SHP77 treated with DMSO at 0.1 percent for 48 hours (cell line): ENCODE measurements around the gene SLC2A9.

Experiments used
- DNase-seq: peaks from one replicate; lab custom pipeline; 2025; lab: John Stamatoyannopoulos, UW

Gene SLC2A9

DNA sequence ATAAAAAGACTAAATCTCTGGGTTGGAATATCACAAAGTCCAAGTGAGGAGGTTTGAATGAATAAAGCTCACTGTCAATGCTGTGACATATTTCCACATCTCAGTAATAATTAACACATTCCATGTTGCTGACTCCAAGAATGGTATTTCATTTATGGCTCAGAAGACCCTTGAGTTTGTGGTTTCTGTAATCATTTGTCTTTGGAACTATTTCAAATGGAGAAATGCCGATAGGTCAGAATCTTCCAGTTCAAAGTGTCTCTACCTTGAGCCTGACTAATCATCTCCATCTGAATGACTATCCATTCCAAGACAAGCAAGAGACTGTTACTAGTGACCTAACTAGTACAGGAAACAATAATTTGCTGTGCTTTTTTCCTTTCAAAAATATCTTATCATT, 24.2 kb upstream of the SLC2A9 start:
- DNase-seq, result no peak

DNA sequence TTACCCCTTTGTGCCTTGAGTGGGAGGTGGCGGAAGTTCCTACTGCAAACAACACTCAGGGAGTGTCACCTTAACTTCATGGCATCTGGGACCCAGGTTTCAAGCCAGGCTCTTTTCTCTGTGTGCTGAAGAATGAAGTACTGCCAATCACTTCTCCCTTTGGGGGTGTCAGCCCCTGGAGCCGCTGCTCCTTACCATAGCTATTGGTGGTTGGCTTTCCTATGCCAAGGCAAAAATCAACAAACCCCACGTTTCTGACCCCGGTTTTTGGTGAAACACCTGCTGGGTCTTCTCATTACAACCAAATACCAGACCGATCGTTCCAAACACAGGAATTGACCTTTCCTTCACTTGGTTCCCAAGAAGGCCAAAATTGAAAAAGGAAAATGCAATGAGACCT, 19.7 kb upstream of the SLC2A9 start:
- DNase-seq, result no peak

DNA sequence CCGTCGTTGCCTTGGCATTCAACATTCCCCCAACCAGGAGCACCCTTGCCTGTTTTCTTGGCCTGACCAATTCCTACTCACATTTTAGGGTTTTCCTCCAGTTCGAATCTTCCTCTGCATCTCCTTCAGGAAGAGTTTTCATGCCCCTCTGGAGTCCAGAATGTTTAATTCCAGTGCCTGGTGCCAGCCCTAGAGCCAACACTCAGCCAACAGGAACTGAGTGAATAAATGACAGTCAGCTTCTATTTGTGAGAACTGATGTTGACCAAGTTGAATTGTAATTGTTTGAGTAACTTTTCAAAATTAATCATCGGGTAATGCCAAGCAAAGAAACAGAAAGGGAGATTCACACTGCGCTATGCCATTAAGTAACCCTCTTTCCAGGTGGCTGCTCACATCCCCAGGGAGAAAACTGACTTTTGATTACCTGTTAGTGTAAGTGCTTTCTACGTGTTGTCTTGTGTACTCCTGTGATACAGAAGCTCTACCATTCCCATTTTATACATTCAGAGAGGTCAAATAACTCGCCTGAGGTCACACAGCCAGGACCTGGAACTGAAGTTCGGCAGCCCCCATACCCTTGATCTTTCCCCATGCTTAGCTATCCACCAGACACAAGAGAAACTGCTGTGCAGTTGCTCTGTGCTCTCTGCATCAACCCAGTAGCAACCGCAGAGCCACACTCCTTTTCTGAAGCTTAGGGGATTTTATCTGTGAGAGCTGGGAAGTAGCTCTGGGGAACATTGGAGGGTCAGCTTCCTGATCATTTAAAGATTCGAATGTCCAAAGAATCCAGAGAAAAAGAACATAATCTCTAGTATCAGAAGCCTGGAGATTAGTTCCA, 19.0 kb upstream of the SLC2A9 start:
- DNase-seq, result no peak

DNA sequence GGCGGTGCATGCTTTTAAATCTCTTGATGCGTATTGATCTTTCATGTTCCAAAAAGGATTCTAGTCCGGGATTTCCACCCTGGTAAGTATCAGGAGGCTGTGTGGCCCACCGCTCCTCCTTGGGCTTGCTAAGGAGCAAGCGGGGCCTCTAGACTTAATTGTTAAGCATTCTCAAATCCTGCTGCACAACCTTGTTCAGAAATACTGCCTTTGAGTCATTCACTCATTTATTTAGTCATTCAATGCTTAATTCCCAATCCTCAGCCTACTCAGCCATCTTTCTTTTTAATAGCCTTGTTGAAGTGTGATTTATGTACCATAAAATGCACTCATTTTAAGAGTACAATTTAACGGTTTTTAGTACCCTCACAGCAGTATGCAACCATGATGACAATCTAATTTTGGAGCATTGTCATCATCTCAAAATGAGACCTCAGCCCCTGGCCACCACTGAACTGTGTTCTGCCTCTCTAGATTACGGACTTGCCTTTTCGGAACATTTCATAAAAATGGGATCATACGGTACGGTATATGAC, 15.6 kb upstream of the SLC2A9 start:
- DNase-seq, result no peak

DNA sequence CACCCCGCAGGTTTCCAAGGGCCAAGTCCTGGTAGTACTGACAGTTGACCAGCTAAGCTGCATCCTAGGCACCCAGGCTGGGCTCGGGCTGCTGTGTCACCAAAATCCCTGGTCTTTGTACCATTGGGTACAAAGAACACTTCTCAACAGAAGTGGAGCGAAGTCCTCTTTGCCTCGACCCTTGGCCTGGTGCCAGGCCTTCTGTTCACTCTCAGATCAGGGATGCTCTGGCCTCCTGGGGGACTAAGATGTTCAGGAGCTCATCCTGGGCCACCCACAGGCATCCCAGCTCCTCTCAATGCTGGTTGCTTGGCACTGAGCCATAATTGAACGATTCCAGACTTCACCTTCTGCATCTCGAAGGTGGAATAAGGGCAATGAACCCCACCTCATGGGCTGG, 13.8 kb upstream of the SLC2A9 start:
- DNase-seq, result no peak

DNA sequence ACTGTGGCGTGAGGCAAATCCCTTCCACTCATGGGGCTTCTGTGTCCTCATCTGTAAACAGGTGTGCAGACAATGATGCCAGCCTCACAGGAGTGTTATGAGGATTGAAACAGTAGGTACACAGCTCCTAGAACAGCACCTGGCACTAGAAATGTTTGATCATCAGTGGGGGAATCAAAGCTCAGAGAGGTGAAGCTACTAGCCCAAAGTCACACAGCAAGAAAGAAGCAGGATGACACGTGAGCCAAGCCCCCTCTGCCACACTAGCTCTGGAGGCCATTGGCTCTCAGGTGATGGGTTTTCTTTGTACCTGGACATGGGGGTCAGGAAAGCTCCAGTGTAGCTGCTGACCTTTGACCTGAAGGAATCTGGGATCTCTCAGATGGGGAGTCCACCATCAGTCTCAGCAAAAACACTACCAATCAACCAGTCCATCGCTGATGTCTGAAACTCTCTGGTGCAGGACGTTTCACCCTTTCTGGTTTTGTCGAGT, 13.4 kb upstream of the SLC2A9 start:
- no peak for DNase-seq

DNA sequence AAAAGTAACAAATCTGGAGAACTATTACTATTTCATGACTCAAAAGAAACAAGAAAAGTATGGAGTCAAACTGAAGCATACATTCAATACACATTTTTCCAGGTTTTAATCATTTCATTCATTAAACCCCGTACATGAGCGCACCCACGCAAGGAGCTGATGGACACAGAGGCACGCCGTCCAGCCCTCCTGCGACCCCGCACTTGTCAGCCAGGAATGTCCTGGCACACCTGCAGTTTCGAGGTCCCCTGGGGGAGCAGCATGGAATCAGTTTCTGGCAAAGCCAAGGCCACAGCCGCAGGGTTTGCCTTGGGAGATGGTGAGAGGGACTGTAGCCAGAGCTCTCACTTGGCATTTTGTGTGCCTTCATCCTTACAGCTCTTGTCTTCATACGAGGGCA, 12.8 kb upstream of the SLC2A9 start:
- DNase-seq, result no peak

DNA sequence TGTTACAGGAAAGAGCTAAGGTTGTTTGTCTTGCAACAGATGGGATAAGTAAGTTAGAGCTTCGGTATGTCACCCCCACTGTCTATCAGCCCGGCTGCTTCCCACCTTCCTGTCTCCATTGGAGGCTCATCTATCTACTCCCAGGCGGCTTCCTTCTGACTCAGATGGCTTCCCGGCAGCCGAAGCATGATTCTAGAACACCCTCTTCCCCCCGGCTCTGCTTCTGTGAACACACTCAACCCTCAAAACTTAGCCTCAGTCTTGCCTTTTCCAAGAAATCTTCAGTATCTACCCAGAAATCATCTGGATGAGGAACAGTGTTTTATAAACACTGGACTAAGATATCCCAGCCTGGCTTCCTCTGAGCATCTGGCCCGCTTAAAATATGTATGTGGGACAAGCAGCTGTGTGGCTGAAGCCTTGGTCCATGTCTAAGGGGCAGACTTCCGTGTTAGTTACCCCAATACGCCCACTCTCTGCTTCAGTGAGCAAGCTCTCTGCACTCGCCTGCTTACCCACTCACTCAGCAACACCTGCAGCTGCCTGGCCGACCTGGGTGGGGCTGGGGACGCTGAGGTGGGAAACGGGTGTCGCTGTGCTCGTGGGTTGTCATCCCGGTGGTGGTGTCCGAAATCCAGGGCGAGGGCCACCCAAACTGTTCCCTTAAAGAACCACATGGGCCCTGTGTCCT, 12.0 kb upstream of the SLC2A9 start:
- DNase-seq, result no peak

DNA sequence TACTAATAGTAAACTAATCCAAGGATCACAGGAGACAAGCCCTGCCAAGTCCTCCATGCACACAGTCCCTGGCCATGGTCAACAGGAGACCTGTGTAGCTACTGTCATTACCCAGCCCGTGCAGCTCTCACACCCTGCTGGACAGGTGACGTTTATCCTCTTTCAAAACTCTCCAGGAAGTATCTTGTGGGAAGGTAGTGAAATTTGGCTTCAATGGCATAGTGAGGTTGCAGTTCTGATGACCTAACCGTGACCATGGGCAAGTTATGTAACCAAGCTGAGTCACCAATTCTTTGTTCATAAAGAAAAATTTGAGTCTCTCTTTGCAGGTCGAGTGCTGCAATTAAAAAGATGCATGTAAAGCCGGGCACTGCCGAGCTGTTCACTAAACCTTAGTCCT, 11.3 kb upstream of the SLC2A9 start:
- DNase-seq, result no peak

DNA sequence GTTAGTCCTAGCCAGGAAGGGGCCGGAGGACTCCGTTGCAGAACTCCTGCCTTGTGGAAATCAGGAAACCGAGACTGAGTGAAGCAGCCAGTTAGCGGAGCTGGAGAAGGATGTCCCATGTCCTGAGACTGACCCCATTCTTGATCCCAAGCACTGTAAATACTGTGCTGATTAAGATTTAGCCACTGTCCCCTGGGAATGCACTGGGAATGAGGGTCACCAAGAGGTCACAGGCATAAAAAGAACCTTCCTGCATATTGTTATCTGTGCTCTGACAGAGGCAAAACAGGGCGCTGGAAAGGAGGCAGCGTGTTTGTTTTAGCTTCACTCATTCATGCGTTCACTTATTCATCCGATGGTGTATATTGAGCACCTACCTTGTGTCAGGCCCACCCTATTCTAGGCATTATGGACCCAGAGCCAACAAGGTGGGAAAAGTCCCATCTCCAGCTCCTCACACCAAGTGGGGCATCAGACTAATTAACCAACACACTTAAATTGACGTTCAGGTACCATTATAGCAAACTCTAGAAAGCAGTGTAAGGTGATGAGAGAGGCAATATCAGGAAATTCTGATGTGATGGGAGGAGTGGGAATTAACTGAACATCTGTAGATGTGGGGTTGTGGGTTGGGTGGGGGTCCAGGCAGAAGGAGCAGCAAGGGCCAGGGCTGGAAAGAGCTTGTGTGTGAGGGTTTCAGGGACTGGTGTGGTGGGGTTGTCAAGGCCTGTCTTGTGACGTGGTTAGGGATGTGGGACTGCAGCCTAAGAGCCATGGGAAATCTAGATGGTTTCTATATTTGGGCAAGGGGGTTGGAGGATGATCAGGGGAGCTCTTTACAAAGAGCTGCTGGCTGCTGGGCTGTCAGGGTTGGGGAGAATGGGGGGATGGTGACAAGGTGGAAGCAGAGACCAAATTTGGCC, 10.6 kb upstream of the SLC2A9 start:
- DNase-seq, result no peak

DNA sequence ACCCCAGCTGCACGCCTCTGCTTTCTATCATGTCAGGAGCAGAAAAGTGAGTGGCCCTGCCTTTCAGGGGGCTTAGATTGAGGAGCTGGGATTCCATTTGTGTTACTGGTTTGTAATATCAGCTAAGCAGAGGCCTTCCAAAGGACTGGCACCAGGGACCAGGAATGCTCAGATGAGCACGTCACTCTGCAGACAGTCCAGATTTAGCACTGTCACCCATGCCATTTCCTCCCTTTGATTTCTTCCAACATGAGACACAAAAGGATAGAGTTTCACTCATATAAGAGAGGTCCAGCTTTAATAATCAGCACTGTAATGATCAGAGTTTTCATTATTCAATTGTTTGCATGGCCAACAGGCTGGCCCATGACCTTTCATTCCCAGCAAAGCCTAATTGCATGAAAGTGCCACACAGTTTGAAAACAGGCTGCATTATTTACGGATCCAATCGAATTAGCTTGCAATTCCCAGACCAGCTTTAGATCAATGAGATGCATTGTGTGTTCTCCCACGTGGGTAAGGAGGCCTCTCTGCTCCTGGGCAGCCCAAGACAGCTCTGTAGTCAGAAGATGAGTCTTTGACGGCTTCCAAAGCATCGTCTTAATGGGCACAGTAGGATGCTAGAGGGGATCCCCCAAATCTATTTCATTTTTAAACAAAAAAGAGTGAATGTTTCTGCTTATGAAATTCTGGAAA, 9.8 kb upstream of the SLC2A9 start:
- no peak for DNase-seq

DNA sequence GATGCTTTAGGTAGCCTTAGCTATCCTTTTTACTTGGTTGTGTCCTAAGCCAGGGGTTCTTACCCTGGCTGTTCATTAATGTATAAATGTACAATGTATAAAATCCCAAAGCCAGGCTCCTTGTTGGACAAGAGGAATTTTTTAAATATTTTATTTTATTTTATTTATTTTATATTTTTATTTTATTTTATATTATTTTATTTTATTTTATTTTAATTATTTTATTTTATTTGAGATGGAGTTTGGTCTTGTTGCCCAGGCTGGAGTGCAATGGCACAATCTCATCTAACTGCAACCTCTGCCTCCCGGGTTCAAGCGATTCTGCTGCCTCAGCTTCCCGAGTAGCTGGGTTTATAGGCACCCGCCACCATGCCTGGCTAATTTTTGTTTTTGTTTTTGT, 8.1 kb upstream of the SLC2A9 start:
- no peak for DNase-seq

DNA sequence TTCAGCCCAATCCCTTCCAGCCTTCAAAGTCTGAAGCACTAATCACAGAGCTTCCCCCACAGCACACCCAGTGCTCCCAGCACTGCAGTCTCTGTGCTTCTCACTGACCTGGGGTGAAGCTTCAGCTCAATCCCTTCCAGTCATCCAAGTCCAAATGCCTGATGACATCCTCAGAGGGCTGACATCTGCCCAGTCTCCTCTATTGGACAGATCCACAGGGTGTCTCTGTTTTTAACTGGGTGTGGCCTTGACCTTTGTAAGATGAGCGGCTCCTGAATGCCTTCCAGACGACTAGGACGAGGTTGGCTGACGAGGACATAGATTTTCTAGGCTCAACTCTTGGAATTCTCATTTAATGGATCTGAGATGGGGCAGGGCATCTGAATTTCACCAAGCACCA, 7.6 kb upstream of the SLC2A9 start:
- DNase-seq, result no peak

DNA sequence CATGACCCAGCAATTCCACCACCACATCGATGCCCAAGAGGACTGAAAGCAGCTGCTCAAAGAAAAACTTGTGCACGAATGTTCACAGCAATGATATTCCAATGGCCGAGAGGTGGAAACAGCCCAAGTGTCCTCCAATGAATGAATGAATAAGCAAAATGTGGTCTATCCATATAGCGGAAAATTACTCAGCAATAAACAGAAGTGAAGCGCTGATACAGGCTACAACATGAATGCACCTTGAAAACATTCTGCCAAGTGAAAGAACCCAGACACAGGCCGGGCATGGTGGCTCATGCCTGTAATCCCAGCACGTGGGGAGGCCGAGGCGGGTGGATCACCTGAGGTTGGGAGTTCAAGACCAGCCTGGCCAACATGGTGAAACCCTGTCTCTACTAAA, 5.2 kb upstream of the SLC2A9 start:
- no peak for DNase-seq

DNA sequence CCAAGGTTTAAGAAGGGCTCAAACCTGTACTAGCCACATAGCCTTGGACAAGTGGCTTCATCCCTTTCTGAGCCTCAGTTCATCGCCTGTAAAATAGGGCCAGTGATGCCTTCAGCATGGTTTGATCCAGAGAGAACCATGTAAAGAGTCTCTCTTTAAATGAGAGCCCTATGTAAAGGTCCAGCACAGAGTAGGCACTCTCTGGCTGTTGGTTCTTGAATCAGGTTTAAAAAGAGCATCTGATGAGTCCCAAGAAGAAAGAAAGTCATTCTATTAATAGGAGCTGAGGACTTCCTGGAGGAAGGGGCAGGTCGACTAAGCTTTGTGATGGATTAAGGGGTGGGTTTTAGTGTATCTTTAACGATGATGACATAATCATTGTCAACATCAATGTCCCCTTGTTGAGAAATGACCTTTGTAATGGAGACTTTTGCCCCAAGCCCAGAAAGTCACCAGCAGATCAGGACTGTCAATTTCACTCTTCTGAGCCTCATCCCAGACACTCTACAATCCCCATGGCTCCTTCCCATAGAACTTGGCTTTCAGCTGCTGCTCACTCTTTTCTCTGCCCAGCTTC, 4.0 kb upstream of the SLC2A9 start:
- DNase-seq, result no peak

DNA sequence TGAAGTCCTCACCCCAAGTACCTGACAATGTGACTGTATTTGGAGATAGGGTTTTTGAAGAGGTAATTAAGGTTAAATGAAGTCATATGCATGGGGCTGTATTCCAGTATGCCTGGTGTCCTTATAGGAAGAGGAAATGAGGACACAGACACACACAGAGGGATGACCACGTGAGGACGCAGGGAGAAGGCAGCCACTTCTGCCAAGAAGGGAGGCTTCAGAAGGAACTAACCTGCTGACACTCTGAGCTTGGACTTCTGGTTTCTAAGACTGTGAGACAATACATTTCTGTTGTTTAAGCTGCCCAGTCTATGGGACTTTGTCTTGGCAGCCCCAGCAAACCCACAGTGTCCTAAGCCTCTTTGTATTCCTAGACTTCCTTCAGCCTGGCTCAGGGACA, 3.0 kb upstream of the SLC2A9 start:
- no peak for DNase-seq

DNA sequence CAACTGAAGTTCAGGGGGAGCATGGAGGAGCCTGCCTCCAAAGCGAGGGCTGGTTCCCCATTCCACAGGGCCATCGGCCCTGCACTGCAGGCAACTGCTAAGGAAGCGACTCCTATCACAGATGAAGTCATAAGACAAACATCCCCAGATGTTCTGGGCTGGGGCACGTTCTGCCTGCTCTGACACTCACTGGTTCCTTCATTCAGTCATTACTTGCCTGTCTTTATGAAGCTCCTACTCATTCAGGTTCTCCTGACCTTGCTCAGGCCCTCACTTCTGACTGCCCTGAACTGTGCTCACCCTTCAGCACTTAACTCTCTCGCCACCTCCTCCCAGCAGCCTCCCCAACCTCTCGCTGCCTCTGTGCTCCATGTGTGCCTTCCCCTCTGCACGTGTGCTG, 2.5 kb upstream of the SLC2A9 start:
- DNase-seq, result no peak

DNA sequence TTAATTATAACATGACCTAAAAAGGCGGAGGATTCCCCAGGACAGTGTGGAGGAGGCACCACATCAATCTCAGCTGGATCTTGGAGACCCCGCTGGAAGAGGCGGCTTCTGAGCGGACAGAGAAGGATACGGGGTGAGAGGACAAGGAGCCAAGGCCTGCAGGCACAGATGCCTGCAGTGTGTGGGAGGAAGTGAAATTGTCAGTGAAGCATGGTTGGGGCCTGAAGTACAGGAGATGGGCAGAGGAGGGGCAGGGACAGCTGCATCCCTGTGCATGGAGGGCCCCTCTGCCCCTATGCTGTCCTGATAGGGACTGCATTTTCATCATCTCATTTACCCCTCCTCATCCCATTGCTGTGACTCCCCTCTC, 1.7 kb upstream of the SLC2A9 start:
- DNase-seq, result no peak

DNA sequence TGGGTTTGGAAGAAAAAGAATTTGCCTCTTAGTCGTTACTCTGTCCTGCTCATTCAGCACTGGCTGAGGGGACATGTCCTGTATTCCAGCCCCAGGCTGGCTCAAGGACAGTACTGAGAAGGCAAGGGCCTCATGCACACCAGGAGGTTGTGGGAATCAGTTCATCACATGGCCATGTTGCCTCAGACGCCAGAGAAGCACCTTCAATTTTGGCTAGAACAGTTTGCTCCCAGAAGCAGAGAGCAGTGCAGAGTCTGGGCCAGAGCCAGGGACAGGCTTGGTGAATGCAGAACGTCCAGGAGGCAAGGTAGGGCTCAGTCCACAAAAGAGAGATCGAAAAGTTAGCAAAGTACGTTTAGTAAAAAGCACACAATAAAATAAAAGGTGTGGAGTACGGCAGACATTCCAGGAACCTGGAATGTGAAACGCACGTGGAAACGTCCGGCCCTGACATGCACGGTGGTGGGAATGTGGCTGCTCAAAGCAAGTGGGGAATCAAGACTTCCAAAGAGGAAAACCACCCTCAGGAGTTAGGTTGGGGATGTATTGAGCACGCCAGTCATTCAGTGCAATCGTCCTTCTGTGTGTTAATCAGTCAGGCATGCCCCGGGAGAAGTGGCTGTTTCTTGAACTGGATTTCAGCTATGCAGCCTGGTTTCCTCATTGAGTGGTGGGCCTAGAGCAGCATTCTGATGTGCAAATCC, 1.2 kb upstream of the SLC2A9 start:
- DNase-seq, result no peak

DNA sequence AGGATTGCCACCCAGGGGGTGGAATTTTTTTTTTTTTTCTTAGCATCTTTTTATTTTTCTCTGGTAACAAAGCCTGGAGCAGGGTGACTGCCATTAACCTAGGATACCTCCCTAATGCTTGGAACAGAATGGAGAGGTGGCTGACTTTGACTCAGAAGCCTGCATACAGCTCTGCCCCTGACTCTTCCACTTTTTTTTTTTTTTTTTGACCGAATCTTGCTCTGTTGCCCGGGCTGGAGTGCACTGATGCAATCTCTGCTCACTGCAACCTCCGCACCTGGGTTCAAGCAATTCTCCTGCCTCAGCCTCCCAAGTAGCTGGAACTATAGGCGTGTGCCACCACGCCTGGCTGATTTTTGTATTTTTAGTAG, 341 bp upstream of the SLC2A9 start:
- no peak for DNase-seq

DNA sequence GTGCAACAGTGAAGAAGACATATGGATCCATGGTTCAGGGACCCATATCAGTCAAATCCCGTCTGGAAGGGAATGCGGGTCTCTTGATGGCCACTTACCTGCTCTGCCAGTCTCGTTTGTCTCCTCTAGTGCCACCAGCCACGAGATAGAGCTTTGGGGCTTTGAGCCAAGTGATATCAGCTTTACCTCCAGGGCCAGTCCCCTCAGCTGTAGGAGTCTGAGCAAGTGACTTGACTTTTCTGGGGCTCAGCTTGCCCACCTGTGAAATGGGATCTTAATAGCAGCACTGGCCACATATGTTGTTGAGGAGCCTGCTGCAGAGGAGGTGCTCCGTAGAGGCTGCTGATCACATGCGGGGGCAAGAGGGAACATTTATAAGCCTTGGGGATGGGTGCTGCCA, 1.2 kb downstream of the SLC2A9 start:
- DNase-seq, result no peak
